ENCODE results near the gene CYTH1. TPM values are rescaled to one million over a fixed set of nuclear protein-coding genes. Genes with fewer than 3 reads are reported as not detected.

Gene CYTH1
- total and polyA plus RNA-seq, 4 donors: 15.4 to 32.1 (median 20.6) TPM

- 92% methylated on average over 22 of the region's 22 CpGs for WGBS
- no peaks in the 10 kb centered on the region for H3K9me3 ChIP-seq (ENCODE audit: control insufficient read depth in 4 of 4, low read length in 3 of 4)
- no peak overlapping the region for H3K9ac ChIP-seq (ENCODE audit: low read depth in 1 of 2, low read length in 2 of 2)
- DNase-seq (ENCODE audit: low spot score): no peak
- peaks cover 9 to 59% (median 35%) of the 10 kb centered on the region in 4 donors for H3K36me3 ChIP-seq (ENCODE audit: control insufficient read depth in 4 of 4, insufficient read depth in 3 of 4, low read depth in 1 of 4, low read length in 3 of 4)
- H3K27ac ChIP-seq (ENCODE audit: low read depth in 1 of 2, low read length in 2 of 2): no peak overlapping the region
- peaks cover 0 to 7% (median 3%) of the 10 kb centered on the region in 4 donors for H3K4me1 ChIP-seq (ENCODE audit: control insufficient read depth in 4 of 4, insufficient read depth in 4 of 4, low read length in 3 of 4)
- no peak overlapping the region for H3K4me3 ChIP-seq (ENCODE audit: low read depth in 1 of 3, low read length in 3 of 3)
- TF ChIP-seq SP1 (IDR thresholded peaks at IDR 0.05) (no peak), GABPA (IDR thresholded peaks at IDR 0.05 in 1 of 2, conservative IDR thresholded peaks at IDR 0.05 in 1 of 2) (no peak), CTCF (IDR thresholded peaks at IDR 0.05; ENCODE audit: low read depth, low read length, missing input control) (no peak), RAD21 (IDR thresholded peaks at IDR 0.05) (no peak), FOXA2 (IDR thresholded peaks at IDR 0.05) (no peak), REST (IDR thresholded peaks at IDR 0.05) (no peak), HNF4G (IDR thresholded peaks at IDR 0.05) (no peak), JUND (IDR thresholded peaks at IDR 0.05) (no peak)
- H3K27me3 ChIP-seq (ENCODE audit: control insufficient read depth in 4 of 4, insufficient read depth in 4 of 4, low read length in 3 of 4): no peaks in the 10 kb centered on the region
Observed at GRCh38 chr17:78794864-78795640, 13.0 kb upstream of the CYTH1 start.

GRCh38 chr17:78794399-78794798 is 12.3 kb upstream of the CYTH1 start:
- Histone ChIP-seq H3K36me3 (ENCODE audit: control insufficient read depth in 4 of 4, insufficient read depth in 3 of 4, low read depth in 1 of 4, low read length in 3 of 4) (peaks cover 9 to 57% (median 34%) of the 10 kb centered on the region in 4 donors), H3K4me3 (ENCODE audit: low read depth in 1 of 3, low read length in 3 of 3) (no peak overlapping the region), H3K27ac (ENCODE audit: low read depth in 1 of 2, low read length in 2 of 2) (no peak overlapping the region), H3K9ac (ENCODE audit: low read depth in 1 of 2, low read length in 2 of 2) (no peak overlapping the region), H3K27me3 (ENCODE audit: control insufficient read depth in 4 of 4, insufficient read depth in 4 of 4, low read length in 3 of 4) (no peaks in the 10 kb centered on the region), H3K4me1 (ENCODE audit: control insufficient read depth in 4 of 4, insufficient read depth in 4 of 4, low read length in 3 of 4) (peaks cover under 1 to 13% (median 9%) of the 10 kb centered on the region in 4 donors), H3K9me3 (ENCODE audit: control insufficient read depth in 4 of 4, low read length in 3 of 4) (no peaks in the 10 kb centered on the region)
- DNase-seq (ENCODE audit: low spot score): no peak
- WGBS: 95% methylated on average over 16 of the region's 16 CpGs
- TF ChIP-seq EGR1 (IDR thresholded peaks at IDR 0.05; ENCODE audit: low read depth in 2 of 2) (no peak), HNF4G (IDR thresholded peaks at IDR 0.05) (no peak), NR2F2 (IDR thresholded peaks at IDR 0.05) (no peak), ZBTB33 (IDR thresholded peaks at IDR 0.05) (no peak), GABPA (IDR thresholded peaks at IDR 0.05 in 1 of 2, conservative IDR thresholded peaks at IDR 0.05 in 1 of 2) (no peak), TAF1 (conservative IDR thresholded peaks at IDR 0.05) (no peak), ATF3 (IDR thresholded peaks at IDR 0.05) (no peak), FOXA1 (IDR thresholded peaks at IDR 0.05) (no peak), RXRA (IDR thresholded peaks at IDR 0.05) (no peak)
